IPS DF 6.9 (cell line): ENCODE results near the gene CAPN10.
"Not testable (repeated sequence)": the region's sequence is repeated elsewhere in the genome, so short reads cannot be mapped to it uniquely, and the experiment has no call there.

Experiments
- DNase-seq: peaks from one replicate; pipeline ENCODE4 v3.0.0-alpha.2; 2013; ENCODE audit warnings: low read depth, low spot score
- H3K27ac ChIP-seq: one replicate; pipeline ENCODE4 v1.5.1; 2013; ENCODE audit warnings: low read length, control low read depth
- H3K27me3 ChIP-seq: 2 replicates; pipeline ENCODE4 v1.6.1; 2013; ENCODE audit warnings: mild to moderate bottlenecking, low read length; ENCODE audit not compliant: control insufficient read depth, insufficient read depth
- H3K36me3 ChIP-seq: 2 replicates; pipeline ENCODE4 v1.6.1; 2013; ENCODE audit warnings: low read length; ENCODE audit not compliant: control insufficient read depth, insufficient read depth
- H3K4me1 ChIP-seq: 2 replicates; pipeline ENCODE4 v1.6.1; 2013; ENCODE audit warnings: low read length; ENCODE audit not compliant: control insufficient read depth, insufficient read depth
- H3K4me3 ChIP-seq: 2 replicates; pipeline ENCODE4 v1.5.1; 2013; ENCODE audit warnings: mild to moderate bottlenecking, low read length
- H3K9me3 ChIP-seq: 2 replicates; pipeline ENCODE4 v1.6.1; 2013; ENCODE audit warnings: low read length, inconsistent platforms; ENCODE audit not compliant: control insufficient read depth, insufficient read depth
- WGBS: extraction: QIAGEN DNeasy Blood & Tissue Kit; methylation state at CpG from one replicate; pipeline ENCODE4 v1.1.7; 2013; ENCODE audit warnings: mixed read lengths, missing lambda C conversion rate; ENCODE audit not compliant: insufficient read length, insufficient coverage; 5-methylcytosine and 5-hydroxymethylcytosine counted together

CAPN10 gene

GRCh38 chr2:240604291-240604938 is 17.9 kb downstream of the CAPN10 start:
- no CpG with 5 or more reads among the region's 11 CpGs for WGBS
- no peaks in the 10 kb centered on the region for H3K9me3 ChIP-seq
- no peak overlapping the region for H3K4me3 ChIP-seq
- H3K27me3 ChIP-seq = no peaks in the 10 kb centered on the region
- no peaks in the 10 kb centered on the region for H3K4me1 ChIP-seq
- no peak overlapping the region for H3K27ac ChIP-seq
- H3K36me3 ChIP-seq = no peaks in the 10 kb centered on the region
- no peak for DNase-seq

GRCh38 chr2:240604939-240605716 is 18.6 kb downstream of the CAPN10 start:
- no peaks in the 10 kb centered on the region for H3K36me3 ChIP-seq
- WGBS = no CpG with 5 or more reads among the region's 19 CpGs
- DNase-seq = no peak
- H3K9me3 ChIP-seq = no peaks in the 10 kb centered on the region
- H3K27ac ChIP-seq = no peak overlapping the region
- no peaks in the 10 kb centered on the region for H3K27me3 ChIP-seq
- no peaks in the 10 kb centered on the region for H3K4me1 ChIP-seq
- no peak overlapping the region for H3K4me3 ChIP-seq

- Histone ChIP-seq H3K4me3 (no peak overlapping the region), H3K27me3 (no peaks in the 10 kb centered on the region), H3K36me3 (no peaks in the 10 kb centered on the region), H3K4me1 (no peaks in the 10 kb centered on the region), H3K27ac (no peak overlapping the region), H3K9me3 (no peaks in the 10 kb centered on the region)
- no CpG with 5 or more reads among the region's 12 CpGs for WGBS
- no peak for DNase-seq
These were observed 19.6 kb downstream of the CAPN10 start for GRCh38 chr2:240605867-240606743.

GRCh38 chr2:240611601-240612210 is 25.2 kb downstream of the CAPN10 start:
- no CpG with 5 or more reads among the region's 10 CpGs for whole genome bisulfite sequencing
- H3K4me3 ChIP-seq = no peak overlapping the region
- DNase-seq = no peak
- no peaks in the 10 kb centered on the region for H3K27me3 ChIP-seq
- H3K9me3 ChIP-seq = peaks cover 22% of the 10 kb centered on the region
- H3K36me3 ChIP-seq = no peaks in the 10 kb centered on the region
- H3K27ac ChIP-seq = no peak overlapping the region
- H3K4me1 ChIP-seq = no peaks in the 10 kb centered on the region

GRCh38 chr2:240613781-240614180 is 27.2 kb downstream of the CAPN10 start:
- DNase-seq = no peak
- no peaks in the 10 kb centered on the region for H3K27me3 ChIP-seq
- peaks cover 24% of the 10 kb centered on the region for H3K9me3 ChIP-seq
- no peak overlapping the region for H3K27ac ChIP-seq
- H3K4me1 ChIP-seq = no peaks in the 10 kb centered on the region
- H3K36me3 ChIP-seq = no peaks in the 10 kb centered on the region
- 100% methylated on average over 3 of the region's 4 CpGs for WGBS
- H3K4me3 ChIP-seq = no peak overlapping the region

- no peaks in the 10 kb centered on the region for H3K4me1 ChIP-seq
- no peaks in the 10 kb centered on the region for H3K27me3 ChIP-seq
- H3K36me3 ChIP-seq = no peaks in the 10 kb centered on the region
- H3K4me3 ChIP-seq = no peak overlapping the region
- DNase-seq = no peak
- peaks cover 28% of the 10 kb centered on the region for H3K9me3 ChIP-seq
- 100% methylated on average over 2 of the region's 9 CpGs for WGBS
- H3K27ac ChIP-seq = no peak overlapping the region
These were observed 27.9 kb downstream of the CAPN10 start for GRCh38 chr2:240614391-240614790.

GRCh38 chr2:240615396-240615795 is 28.9 kb downstream of the CAPN10 start:
- Histone ChIP-seq H3K9me3 (peaks cover 28% of the 10 kb centered on the region), H3K27ac (no peak overlapping the region), H3K36me3 (no peaks in the 10 kb centered on the region), H3K4me1 (no peaks in the 10 kb centered on the region), H3K27me3 (no peaks in the 10 kb centered on the region), H3K4me3 (no peak overlapping the region)
- no peak for DNase-seq
- no CpG with 5 or more reads among the region's 2 CpGs for WGBS

GRCh38 chr2:240615820-240616547 is 29.4 kb downstream of the CAPN10 start:
- Histone ChIP-seq H3K4me1 (no peaks in the 10 kb centered on the region), H3K27me3 (no peaks in the 10 kb centered on the region), H3K27ac (no peak overlapping the region), H3K36me3 (no peaks in the 10 kb centered on the region), H3K9me3 (peaks cover 28% of the 10 kb centered on the region), H3K4me3 (no peak overlapping the region)
- WGBS = no CpG with 5 or more reads among the region's 20 CpGs
- no peak for DNase-seq

- H3K36me3 ChIP-seq, DNase-seq, H3K27ac ChIP-seq, H3K4me1 ChIP-seq, H3K27me3 ChIP-seq, H3K4me3 ChIP-seq: not testable (repeated sequence)
- WGBS = no CpG with 5 or more reads among the region's 5 CpGs
- H3K9me3 ChIP-seq = peaks cover 24% of the 10 kb centered on the region
These were observed 30.5 kb downstream of the CAPN10 start for GRCh38 chr2:240616860-240617666.
